HG03139 (cell line): ENCODE results near the gene IL27RA.

ENCODE experiments used
- ATAC-seq: cut with Tn5 transposase; IDR thresholded peaks from one replicate; pipeline ENCODE4 v1.9.1; 2021; ENCODE audit not compliant: unreplicated experiment

Gene IL27RA

DNA sequence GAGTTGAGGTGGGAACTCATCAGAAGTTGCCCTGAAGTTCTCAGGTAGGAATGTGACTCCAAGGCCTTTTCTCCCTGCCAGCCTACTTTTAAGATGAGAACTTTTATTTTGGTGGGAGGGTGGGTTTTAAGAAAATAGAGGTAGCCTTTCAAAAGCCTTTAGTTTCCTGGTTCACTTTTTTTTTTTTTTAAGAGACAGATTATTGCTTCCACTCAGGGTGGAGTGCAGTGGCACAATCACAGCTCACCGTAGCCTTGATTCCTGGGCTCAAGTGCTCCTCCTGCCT lies 51.1 kb downstream of the IL27RA start:
- no peak for ATAC-seq

DNA sequence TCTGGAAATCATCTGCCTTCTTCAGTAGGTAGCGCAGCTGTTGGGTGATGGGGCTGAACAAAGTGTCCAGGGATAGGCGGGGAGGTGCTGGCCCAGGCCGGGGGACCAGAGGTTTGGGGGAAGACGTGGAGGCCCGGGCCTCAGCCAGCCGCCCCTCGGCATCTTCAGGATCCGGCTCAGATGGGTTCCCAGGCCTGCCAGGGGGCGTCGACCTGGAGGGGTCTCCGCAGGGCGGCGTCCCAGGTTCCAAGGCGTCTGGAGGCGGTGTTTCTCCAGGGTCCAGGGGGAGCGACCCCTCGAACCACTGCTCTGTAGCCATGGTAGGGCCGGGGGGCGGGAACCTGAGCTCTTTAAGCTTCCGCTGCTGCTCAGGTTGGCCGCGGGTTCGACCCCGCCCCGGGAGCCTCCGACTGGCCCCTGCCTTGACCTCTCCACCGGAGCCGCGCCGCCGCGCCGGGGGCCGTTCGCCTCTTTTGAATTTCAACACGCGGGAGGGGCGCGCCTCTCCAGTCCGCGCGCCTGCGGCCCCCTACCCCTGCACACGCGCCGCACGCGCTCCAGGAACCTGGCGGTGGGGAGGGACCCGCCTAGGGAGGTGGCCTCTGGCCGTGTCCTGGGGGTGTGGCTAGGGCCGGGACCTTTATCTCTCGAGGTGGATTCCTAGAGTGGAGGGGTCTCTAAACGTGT lies 53.9 kb downstream of the IL27RA start, which contains the start of gene C19orf67:
TSS of gene C19orf67 (minus strand) at position 475 of the 687 bp plus-strand sequence. CDS start at position 319, 156 bp downstream.
- ATAC-seq = no peak

DNA sequence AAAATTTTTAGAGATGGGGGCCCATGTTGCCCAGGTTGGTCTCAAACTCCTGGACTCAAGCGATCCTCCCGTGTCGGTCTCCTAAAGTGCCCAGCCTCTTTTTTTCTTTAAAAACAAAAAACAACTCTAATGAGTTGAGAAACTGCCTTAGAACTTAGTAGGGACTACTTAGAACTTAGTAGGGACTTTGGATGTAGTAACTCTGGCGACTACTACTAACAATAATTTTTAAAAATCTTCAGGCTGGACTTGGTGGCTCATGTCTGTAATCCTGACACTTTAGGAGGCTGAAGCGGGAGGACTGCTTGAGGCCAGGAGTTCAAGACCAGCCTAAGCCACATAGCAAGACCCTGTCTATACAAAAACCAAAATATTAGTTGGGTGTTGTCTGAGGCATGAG lies 54.5 kb downstream of the IL27RA start:
- ATAC-seq = no peak

DNA sequence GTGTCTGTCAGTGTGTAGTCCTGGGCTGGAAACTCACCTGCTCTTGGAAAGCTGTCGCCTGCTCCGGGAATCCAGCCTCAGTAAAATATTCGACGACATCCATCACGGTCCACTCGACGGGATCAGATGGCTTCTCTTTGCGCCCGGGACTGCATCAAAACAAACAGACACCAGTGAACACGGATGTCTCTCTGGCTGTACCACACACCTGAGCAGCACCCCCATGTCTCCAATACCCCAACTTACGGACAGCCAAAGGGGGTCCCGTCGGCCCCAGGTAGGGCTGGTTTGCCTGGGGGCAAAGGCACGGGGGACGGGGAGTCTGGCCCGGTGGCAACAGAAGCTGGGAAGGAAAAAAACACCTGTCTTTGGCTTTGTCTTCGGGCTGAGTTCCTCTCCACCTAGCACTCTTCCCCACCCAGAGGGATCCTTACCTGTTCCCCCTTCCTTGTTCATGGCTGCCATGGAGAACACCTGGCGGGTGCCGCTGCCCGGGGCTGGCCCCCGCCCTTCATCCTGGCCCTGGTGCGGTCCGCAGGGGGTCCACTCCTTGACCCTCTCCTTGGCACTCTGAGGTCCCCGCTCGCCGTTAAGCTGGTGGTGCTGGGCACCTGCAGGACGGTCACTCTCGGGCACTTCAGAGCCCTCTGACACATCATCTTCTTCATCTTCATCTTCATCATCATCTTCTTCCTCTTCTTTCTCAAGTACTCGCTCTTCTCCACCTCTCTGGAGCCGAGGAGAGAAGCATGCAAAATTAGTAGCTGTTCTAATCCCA lies 57.3 kb downstream of the IL27RA start:
- ATAC-seq = no peak

DNA sequence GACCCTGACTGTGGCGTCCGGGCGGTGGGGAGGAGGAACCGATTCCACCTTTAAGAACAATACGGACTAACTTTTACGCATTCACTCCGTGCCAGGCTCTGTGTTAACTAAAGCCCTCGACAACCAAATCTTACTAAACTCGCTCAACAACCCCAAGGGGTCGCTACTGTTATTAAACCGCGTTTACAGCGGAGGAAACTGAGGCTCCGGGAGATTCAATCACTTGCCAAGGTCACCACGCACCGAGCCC lies 57.8 kb downstream of the IL27RA start:
- ATAC-seq = no peak

DNA sequence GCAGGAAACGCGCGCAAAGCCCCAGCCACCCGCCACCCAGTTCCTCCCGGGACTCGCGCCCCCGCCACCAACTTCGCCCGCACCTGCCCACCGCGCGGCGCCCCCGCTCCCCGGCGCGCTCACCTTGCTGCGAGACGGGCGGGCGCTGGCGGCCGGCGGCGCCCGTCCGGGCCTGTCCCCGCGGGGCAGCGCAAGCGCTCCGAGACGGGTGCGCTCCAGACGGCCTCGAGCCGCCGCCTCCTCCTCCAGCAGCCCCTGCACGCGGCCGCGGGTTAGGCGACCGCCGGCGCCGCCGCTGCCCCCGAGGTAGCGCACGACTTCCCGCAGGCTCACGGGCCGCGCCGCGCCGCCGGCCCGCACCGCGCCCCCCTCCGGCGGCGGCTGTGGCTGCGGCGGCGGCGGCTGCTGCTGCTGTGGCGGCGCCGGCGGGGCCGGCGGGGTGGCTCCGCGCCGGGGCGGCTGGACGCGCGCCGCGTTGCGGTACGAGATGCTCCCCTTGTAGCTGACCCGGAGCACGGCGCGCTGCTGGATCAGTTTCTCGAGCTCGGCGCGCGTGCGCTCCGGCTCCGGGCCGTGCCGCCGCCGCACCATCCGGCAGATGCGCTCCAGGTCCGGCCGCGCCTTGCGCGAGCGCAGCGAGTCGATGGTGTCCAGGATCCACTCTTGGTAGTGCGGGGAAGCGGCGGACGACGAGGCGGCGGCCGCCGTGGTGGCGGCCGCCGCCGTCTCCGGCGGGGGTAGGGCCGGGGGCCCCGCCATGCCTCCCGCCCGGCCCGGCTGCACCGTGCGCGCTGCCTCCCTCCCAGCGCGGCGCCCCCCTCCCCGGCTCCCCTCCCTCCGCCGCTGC lies 58.3 kb downstream of the IL27RA start:
- ATAC-seq = no peak

DNA sequence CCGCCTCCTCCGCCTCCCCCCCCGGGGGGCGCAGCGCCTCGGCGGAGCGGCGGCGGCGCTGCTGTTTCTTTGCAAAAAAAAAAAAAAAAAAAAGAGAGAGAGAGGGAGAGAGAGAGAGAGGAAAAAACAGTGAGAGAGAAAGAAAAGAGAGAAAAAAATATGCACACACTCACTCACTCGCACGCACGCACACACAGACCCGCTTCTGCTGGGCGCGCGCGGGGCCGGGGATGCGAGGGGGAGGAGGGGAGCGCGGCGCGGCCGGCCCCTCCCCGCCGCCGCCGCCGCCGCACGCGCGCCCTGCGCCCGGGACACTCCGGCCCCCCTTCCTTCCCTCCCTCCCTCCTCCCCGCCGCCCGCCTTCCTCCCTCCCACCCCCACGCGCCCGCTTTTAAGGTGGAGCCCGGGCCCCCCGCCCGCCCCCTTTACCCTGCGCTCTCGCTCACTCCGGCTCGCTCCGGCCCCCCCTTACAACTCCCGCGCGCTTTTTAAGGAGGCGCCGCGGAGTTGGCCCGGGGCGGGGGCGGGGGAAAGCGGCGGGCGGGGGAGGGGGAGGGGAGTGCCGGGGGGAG lies 59.0 kb downstream of the IL27RA start, which contains the start of gene SAMD1:
TSS of gene SAMD1 (minus strand) at position 243 of the 572 bp plus-strand sequence.
- ATAC-seq = peak; percentile 25

DNA sequence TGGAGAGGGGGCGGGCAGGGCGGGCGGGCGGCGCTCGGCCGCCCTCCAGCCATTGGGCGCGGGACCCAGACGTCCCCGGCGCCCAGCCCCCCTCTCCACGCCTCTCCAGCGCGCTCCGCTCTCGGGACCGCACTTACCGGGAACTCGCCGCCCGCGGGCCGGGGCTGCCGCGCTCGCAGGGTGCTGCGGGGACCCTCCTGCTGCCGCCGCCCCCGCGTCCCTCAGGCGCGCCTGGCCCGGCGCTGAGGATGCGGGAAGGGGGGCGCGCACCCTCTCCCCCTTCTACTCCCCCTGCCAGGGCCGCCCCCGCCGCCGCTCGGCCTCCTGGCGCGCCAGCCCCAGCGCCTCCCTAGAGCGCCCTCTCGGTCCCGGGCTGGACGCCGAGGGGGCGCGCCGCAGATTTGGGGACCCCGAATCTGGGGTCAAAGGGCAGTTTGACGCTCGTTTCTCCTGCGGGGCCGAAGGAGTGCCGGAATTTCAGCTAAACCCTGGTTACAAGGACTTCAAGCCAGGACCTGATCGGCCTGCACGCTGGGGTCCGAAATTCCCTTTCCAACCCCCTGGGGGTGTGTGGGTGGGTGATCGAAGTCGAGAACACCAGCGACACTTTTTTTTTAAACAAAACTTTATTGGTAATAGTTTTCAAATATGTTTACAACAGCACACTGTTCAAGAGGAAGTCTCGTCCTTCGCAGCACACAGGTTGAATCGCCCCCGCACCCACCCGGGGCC lies 59.7 kb downstream of the IL27RA start:
- peak; percentile 51 for ATAC-seq

DNA sequence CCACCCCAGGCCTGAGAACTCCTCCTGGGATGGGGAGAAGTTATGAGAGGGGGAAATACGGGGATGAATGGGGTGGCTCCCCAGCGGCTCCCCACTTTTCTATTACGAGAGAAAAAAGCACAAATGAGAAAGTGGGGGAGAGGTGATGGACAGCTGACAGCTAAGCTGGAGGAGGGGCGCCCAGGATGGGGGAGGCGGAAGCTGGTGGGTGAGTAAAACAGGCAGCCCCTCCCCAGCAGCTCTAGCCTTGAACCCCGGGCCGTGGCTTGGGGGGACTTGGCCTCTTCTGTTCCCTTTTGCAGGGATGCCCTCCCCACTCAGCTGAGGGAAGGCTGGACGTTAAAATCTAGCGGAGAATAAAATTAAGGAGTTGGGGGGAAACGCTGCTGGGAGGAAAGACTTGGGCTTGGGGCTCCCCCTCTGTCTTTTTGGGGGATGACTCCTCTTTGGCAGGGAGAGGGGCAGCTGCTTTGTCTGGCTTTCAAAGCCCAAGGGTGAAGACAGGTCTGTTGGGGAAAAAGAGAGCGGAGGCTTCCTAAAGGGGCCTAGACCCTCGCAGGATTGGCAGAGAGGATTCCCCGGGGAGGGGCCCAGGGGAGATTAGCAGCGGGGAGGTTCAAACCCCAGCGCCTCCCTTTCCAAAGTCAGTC lies 60.4 kb downstream of the IL27RA start:
- ATAC-seq = no peak

DNA sequence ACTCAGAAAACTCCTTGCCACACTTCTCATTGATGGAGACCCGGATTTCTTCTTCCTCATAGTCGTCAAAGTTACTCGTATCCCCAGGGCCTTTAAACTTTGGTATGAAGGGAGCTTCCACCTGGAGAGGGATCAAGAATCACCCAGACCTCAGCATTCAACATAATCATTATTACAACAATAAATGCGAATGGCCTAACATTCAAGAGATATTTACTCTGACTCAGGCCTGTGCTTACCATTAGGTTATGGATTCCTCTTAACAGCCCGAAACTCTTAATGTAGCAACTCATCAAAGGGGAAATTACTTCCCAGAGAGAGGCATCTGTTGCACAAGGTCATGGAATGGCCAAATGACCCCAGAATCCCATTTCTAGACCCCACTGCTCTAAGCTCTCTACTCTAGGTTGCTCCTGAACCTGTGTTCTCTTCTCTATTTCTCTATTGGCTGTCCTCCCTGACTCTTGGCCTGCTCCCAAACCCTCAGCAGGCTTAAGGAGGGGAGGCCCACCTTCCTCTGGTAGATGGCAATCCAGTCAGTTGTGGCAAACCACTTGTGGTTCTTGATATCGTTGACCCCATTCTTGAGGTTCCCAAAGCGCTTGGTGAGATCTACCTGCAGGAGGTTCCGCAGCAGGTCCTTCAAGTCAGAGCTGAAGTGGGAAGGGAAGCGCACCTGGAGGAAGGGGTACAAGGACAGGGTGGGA lies 61.7 kb downstream of the IL27RA start:
- no peak for ATAC-seq

DNA sequence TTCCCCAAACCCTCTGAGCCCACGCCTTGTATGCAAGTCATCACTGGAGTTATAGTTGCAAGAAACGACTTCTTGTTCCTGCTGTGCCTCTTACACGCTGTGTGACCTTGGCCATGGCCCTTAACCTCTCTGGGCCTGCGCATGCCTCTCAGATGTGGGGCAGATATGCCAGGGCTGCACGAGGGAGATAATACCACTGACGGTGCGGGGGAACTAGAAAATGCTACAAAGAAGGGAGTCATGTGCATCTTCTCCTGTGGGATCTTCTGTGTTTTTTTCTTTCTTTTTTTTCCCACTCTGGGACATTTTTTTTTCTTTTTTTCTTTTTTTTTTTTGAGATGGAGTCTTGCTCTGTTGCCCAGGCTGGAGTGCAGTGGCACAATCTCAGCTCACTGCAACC lies 63.3 kb downstream of the IL27RA start:
- ATAC-seq = no peak

DNA sequence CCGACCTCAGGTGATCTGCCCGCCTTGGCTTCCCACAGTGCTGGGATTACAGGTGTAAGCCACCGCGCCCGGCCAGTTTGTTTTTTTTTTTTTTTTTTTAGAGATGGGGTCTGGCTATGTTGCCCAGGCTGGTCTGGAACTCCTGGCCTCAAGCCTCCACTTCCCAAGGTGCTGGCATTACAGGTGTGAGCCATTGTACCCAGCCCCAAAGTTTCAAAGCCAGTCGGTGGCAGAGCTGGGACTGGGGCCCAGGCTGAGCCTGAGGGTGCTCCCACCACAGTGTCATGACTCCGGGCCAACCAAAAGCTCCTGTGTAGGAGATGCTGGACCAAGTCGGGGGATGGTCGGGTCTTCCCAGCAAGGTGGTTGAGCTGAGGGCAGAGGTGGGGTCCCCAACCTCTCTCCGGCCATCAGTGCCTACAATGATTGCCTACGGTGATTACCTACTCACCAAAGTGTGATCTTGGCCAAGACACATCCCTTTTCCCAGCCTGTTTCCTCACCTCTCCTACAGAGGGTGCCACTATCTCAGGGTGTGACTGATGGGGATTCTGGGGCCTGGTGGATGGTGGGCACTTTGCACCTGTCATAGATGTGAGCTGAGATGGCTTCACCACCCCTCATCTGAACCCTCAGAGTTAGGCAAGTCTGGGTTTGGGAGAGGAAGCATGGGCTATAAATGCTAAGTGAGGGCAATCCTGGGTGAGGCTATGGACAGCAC lies 64.9 kb downstream of the IL27RA start:
- no peak for ATAC-seq

DNA sequence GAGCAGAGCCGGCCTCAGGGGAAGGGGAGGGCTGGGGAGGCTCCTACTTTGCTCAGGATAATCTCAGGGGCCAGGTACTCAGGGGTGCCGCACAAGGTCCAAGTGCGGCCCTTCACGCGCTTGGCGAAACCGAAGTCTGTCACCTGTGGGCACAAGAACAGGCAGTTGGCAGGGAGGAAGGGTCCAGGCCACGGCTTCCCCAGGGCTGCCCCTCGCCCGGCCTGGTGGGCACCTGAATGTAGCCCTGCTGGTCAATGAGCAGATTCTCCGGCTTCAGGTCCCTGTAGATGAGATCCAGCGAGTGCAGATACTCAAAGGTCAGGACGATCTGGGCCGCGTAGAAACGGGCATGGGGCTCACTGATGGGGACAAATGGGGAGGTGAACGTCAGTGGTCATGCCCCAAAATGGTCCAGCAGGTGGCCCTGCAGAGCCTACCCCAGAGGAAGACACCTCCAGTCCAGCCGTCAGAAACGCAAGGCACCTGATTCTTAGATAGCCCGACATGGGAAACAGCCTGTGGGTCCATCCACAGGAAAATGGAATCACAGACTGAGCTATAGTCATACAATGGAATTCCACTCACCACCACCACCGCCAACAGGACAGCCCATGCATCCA lies 66.1 kb downstream of the IL27RA start:
- ATAC-seq = no peak

DNA sequence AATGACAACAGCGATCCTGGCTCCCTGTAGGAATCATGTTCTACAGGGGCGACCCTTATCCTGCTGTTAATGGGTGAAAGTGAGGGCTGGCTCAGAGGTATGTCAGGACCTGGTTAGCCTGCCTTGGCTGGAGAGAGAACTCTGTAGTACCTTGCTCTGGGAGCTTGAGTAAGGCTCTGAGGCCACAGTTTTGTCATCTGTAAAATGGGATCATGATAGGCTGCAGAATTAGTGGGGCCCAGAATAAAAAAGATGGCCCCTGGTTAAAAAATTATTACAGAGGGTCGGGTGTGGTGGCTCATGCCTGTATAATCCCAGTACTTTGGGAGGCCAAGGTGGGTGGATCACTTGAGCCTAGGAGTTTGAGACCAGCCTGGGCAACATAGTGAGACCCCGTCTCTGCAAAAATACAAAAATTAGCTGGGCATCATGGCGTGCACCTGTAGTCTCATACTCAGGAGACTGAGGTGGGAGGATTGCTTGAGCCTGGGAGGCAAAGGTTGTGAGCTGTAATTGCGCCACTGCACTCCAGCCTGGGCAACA lies 69.5 kb downstream of the IL27RA start:
- ATAC-seq = no peak

DNA sequence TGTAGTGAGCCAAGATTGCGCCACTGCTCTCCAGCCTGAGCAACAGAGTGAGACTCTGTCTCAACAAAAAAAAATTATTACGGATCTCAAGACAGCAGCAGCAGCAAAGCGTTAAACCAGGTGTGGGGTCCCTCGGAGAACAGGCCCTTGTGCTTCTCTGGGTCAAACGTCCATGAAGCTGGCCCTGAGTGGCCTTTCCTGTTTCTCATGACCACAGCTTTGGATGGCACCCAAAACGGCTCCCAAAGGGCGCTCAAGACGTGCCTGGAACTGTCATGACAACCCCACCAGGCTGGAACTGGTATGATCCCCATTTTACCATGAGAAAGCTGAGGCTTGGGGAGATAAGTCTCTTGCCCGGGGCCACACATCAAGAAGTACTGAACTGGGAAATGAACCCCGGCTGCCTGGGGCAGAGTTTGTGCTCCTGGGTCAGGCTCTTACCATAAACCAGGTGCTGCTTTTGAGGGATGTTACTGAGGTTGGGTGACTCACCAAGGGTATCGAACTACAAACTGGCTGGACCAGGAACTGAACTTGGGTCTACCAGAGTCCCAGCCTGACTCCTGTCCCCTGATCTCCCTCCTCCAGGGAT lies 70.6 kb downstream of the IL27RA start:
- no peak for ATAC-seq

DNA sequence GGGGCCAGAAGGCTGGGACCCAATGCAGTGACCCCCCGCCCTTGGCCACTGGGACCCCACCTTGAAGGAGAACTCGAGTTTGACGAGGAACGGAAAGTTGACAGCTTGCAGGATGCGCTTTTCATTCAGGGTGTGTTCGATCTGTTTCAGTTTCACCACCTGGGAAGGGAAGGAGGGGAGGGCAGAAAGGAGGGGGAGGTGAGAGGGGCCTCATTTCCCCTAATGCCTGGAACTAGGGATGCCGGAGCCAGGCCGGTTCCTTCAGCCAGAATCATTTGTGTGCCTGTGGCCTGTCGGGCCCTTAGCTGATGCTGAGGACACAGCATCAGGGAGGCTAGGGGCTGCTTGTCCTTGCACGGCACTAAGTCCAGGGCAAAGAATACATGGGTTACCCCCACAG lies 71.2 kb downstream of the IL27RA start:
- ATAC-seq = no peak
